ENCODE measurements around the gene SLBP. TPM values are rescaled to one million over a fixed set of nuclear protein-coding genes. Genes with fewer than 3 reads are reported as not detected.

The SLBP gene
- total and polyA plus RNA-seq, 2 of the 8 experiments (the other 6 are each of a cell fraction or from before 2014, with no cell fraction given) = 44.1 to 49.0 TPM

- TF ChIP-seq CTBP2 (IDR thresholded peaks at IDR 0.05; ENCODE audit: borderline replicate concordance, insufficient read depth, insufficient read length, low read length) = no peak
- no peak for TF ChIP-seq ZNF274 (IDR thresholded peaks at IDR 0.05; ENCODE audit: borderline replicate concordance, extremely low read depth, low read length)
- TF ChIP-seq FOSL1 (IDR thresholded peaks at IDR 0.05; ENCODE audit: insufficient read depth, low read depth, low read length) = no peak
- no peak for TF ChIP-seq CREB1 (IDR thresholded peaks at IDR 0.05)
- TF ChIP-seq SIRT6 (IDR thresholded peaks at IDR 0.05; ENCODE audit: low read length) = no peak
- TF ChIP-seq SAP30 (IDR thresholded peaks at IDR 0.05; ENCODE audit: insufficient read depth, insufficient replicate concordance, low read length) = peak; percentile 62
- TF ChIP-seq PHF8 (conservative IDR thresholded peaks at IDR 0.05; ENCODE audit: low read depth, low read length) = peak; percentile 71
- TF ChIP-seq RNF2 (IDR thresholded peaks at IDR 0.05; ENCODE audit: borderline replicate concordance, low read depth, low read length, missing control alignments, poor library complexity, severe bottlenecking) = no peak
- TF ChIP-seq POU5F1 (IDR thresholded peaks at IDR 0.05; ENCODE audit: low read depth, low read length) = no peak
- TF ChIP-seq RBBP5 (IDR thresholded peaks at IDR 0.05; ENCODE audit: borderline replicate concordance, low read depth, low read length) = 0 out of 2 replicates have a peak, but pooled peaks have one; percentile 48
- TF ChIP-seq TEAD4 (IDR thresholded peaks at IDR 0.05; ENCODE audit: low read depth, low read length) = no peak
- TF ChIP-seq TCF12 (IDR thresholded peaks at IDR 0.05; ENCODE audit: low read depth, low read length) = no peak
- TF ChIP-seq SIN3A (conservative IDR thresholded peaks at IDR 0.05 in 1 of 2, IDR thresholded peaks at IDR 0.05 in 1 of 2; ENCODE audit: low read depth in 1 of 2, low read length in 2 of 2) = peak in 1 of 2 experiments; percentile 2; a peak in 1 of 4 replicates
- no peak for TF ChIP-seq MAFK (IDR thresholded peaks at IDR 0.05; ENCODE audit: low read depth, low read length)
- TF ChIP-seq EGR1 (IDR thresholded peaks at IDR 0.05; ENCODE audit: borderline replicate concordance, low read depth, low read length) = no peak
- TF ChIP-seq SIX5 (IDR thresholded peaks at IDR 0.05; ENCODE audit: low read depth, low read length) = no peak
- TF ChIP-seq TBP (IDR thresholded peaks at IDR 0.05; ENCODE audit: low read depth, low read length) = no peak
- TF ChIP-seq CHD1 (IDR thresholded peaks at IDR 0.05; ENCODE audit: low read depth, low read length) = no peak
- peak; percentile 31 for TF ChIP-seq ASH2L (IDR thresholded peaks at IDR 0.05; ENCODE audit: low read length)
- no peak for TF ChIP-seq YY1 (IDR thresholded peaks at IDR 0.05; ENCODE audit: low read depth, low read length)
- TF ChIP-seq, protein P1, sequence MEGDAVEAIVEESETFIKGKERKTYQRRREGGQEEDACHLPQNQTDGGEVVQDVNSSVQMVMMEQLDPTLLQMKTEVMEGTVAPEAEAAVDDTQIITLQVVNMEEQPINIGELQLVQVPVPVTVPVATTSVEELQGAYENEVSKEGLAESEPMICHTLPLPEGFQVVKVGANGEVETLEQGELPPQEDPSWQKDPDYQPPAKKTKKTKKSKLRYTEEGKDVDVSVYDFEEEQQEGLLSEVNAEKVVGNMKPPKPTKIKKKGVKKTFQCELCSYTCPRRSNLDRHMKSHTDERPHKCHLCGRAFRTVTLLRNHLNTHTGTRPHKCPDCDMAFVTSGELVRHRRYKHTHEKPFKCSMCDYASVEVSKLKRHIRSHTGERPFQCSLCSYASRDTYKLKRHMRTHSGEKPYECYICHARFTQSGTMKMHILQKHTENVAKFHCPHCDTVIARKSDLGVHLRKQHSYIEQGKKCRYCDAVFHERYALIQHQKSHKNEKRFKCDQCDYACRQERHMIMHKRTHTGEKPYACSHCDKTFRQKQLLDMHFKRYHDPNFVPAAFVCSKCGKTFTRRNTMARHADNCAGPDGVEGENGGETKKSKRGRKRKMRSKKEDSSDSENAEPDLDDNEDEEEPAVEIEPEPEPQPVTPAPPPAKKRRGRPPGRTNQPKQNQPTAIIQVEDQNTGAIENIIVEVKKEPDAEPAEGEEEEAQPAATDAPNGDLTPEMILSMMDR (IDR thresholded peaks at IDR 0.05; ENCODE audit: control extremely low read depth in 1 of 3, insufficient read depth in 1 of 3, low read depth in 1 of 3, low read length in 3 of 3) = no peak
Observed at GRCh38 chr4:1720163-1720983, 8.3 kb upstream of the SLBP start (continued).

Data from H1 (cell line).